GM21723 (cell line): Measurements from ENCODE around the gene PADI4.
"Not testable (repeated sequence)": the region's sequence is repeated elsewhere in the genome, so short reads cannot be mapped to it uniquely, and the experiment has no call there.

Experiments
- ATAC-seq: cut with Tn5 transposase; IDR thresholded peaks from one replicate; pipeline ENCODE4 v1.9.1; 2021; ENCODE audit warnings: mild to moderate bottlenecking, moderate library complexity; ENCODE audit not compliant: unreplicated experiment

PADI4 gene

DNA sequence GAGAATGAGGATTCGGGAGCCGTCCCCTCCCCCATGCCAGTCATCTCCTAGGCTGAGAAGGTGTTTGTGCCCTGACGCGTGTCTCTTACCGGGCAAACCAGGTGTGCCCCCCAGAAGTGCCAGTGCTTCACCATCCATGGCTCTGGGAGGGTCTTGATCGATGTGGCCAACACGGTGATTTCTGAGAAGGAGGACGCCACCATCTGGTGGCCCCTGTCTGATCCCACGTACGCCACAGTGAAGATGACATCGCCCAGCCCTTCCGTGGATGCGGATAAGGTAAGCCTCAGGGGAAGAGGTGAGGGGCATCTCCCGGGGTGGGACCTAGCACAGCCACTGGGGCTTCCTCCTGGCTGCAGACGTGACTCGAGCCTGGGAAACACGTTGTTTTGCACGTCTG, 65.0 kb downstream of the PADI4 start:
- no peak for ATAC-seq

DNA sequence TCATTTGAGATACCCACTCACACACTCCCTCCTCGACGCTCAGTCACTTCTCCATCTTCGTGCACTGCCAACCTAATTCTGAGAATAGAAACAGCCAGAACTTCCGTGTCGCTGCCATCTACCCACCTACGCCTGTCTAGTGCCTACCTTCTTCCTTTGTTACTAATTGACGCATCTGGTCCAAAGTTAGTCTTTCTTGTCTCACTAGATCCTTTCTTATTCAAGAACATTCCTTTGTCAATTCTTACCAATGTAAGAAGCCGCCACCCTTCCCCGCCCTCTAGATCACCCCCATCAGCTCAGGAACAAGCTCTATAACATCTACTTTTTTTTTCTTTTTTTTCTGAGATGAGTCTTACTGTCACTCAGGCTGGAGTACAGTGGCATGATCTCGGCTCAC, 67.7 kb downstream of the PADI4 start:
- no peak for ATAC-seq

DNA sequence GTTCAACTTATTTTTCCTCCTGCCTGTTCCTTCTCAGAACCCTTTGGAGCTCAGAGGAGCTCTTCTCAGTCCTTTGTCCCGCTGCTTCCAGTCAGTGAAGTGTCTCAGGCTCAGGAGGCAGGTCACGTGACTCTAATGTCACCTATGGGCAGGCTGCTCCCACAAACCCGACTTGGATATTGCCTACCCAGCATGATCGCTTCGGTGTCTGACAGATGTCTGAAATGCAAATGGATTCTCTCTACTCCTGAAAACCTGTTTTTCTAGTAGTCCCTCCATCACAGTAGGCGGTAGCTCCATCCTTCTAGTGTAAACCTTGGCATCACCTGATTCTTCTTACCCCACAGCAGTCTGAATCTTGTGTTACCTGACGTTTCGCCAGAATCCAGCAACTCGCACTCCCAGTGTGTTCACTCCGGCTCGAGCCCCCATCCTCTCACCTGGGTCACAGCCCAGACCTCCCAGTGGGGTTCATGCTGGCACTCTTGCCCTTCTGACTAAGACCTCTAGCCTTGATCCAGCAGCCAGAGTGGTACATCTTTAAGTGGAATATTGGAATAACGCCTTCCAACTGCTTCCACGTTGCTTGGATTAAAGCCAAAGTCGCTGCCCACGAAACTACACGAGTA, 69.4 kb downstream of the PADI4 start:
- ATAC-seq = no peak

GRCh38 chr1:17381161-17381560, 73.2 kb downstream of the PADI4 start:
- no peak for ATAC-seq

DNA sequence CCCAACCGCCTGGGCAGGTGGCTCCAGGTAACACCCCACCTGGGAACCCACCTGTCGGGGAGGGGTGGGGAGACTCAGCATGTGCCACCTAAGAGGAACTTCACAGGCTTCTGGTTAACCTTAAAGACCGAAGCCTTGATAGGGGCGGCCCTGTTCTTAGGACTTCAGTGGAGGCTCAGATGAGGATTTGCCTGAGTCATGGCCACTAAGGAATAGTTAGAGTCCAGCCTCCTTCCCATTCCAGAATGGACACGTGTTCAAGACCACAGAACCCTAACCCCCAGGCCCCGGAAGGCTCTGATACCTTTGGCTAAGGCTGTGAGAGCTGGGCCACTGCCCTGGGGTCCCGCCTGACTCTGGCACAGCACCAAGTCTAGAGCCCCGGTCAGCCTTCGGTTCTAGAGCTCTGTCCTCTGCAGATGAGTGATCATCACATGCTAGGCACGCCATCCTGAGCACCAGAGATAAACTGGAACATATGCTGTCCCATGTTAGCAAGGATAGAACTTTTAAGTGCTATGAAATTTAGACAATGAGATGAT, 84.3 kb downstream of the PADI4 start:
- no peak for ATAC-seq

DNA sequence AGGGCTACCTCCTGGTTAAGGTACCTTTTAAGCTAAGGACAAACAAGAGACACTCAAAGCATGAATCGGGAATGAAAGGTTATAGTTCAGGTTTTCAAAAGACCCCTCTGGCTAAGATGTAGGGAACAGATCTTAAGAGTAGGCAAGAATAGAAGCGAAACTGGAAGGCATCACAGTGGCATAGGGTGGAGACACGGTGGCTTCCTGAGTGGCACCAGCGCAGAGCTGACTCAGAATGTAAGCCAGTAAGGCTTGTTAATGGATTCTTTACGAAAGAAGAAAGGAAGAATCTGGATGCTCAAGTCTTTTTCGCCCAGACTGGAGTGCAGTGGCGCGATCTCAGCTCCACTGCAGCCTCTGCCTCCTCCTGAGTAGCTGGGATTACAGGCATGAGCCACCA, 85.2 kb downstream of the PADI4 start:
- no peak for ATAC-seq

GRCh38 chr1:17397910-17398695, 90.1 kb downstream of the PADI4 start:
- ATAC-seq = no peak

DNA sequence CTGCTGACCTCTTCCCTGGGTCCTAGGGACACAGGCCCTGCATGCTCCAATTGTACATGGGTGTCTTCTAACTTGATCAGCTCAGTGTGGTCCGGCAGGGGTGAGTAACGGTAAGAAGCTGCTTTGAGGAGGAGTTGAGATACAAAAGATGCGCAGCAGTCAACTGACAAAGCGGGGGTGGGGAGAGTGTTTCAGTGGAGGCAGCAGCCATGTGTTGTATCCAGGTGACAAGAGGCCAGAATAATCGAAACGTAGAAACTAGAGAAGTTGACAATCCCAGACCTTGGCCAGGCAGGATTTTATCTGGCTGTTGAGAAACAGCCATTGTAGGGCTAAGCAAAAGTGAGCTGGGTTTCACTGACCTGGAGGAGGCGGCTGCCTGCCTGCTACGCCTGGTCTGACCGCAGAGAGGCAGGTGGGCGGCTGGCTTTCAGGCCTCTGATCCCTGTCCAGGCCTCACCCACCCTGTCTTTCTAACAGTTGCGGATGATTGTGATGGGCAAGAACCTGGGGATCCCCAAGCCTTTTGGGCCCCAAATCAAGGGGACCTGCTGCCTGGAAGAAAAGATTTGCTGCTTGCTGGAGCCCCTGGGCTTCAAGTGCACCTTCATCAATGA, 92.8 kb downstream of the PADI4 start:
- ATAC-seq = no peak

GRCh38 chr1:17401841-17402240, 93.8 kb downstream of the PADI4 start:
- no peak for ATAC-seq

DNA sequence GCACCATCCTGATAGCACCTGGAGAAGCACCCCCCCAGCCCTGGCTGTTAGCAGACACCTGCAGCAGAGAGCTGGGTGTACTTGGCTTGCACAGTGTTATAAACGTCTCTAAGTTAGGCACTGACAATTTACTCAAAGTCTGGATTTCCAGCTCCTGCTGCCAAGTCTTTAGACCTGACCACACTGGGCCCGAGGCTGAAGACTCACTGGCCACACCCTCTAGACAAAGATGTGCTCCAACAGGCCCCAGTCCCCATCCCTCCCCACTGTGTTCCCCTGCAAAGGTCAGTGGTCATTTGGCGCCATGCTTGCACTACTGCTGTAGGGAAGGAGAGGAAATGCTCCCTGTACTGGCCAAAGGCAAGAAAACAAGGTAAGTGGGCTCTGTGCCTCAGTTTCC, 95.1 kb downstream of the PADI4 start:
- no peak for ATAC-seq

- no peak for ATAC-seq
Observed at GRCh38 chr1:17404034-17404684, 96.2 kb downstream of the PADI4 start.

DNA sequence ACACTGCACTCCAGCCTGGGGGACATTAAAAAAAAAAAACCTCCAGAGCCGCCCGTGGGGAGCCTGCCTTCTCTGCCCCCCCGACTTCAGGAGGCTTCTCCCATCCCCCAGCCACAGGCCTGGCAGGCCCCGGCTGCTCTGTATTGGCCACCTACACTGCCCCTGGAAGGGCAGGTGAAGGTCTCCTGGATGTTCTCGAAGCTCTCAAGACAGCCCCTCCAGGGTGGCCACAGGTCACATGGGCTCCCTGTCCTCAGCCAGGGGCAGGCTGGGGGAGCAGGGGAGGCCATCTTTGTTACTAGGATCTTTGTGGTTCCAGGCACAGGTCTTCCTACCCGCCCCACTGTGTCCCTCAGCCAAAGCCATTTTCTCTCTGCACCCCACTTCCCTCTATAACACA, 96.8 kb downstream of the PADI4 start:
- no peak for ATAC-seq

DNA sequence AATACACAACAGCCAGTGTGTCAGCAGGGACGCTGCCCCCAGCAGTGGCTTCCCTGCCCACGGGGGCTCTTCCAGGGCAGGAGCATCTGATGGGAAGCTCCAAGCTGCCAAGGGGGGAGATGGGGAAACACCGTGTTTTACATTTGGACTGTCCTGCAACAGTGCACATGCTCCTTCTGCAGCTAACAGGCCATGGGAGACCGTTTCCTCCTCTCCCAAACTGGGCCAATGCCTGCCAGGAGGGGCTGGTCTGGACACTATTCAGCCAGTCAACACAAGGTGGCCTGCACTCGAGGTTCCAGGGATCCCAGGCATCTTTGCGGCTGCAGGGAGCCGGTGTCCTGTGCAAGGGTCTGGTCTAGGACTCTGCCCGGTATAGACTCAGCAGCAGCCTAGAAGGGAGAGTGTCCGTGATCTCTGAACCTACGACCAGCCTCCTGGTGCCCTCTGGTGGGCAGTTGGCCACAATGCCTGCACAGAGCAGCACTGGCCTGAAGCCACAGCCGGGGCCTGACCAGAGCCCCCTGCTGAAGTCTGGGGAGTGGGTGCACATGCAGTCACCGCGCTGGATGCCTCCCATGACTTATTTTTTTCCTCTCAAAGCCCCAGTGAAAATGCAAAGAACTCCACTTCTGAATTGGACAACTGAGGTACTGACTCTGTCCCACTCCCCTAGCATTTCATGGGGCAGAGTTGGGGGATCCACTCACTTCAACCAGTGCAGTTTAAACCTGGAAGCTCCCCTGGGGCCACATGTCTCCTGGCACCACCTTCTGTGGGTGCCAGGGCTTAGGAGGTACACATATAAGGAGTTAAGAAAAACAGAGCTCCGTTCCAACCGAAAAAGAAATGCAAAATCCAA, 98.1 kb downstream of the PADI4 start:
- no peak for ATAC-seq

GRCh38 chr1:17406760-17407475, 98.9 kb downstream of the PADI4 start:
- ATAC-seq = not testable (repeated sequence)

GRCh38 chr1:17407786-17408514, 100.0 kb downstream of the PADI4 start:
- ATAC-seq = not testable (repeated sequence)

- no peak for ATAC-seq
Observed at GRCh38 chr1:17409391-17409811, 101.4 kb downstream of the PADI4 start.

DNA sequence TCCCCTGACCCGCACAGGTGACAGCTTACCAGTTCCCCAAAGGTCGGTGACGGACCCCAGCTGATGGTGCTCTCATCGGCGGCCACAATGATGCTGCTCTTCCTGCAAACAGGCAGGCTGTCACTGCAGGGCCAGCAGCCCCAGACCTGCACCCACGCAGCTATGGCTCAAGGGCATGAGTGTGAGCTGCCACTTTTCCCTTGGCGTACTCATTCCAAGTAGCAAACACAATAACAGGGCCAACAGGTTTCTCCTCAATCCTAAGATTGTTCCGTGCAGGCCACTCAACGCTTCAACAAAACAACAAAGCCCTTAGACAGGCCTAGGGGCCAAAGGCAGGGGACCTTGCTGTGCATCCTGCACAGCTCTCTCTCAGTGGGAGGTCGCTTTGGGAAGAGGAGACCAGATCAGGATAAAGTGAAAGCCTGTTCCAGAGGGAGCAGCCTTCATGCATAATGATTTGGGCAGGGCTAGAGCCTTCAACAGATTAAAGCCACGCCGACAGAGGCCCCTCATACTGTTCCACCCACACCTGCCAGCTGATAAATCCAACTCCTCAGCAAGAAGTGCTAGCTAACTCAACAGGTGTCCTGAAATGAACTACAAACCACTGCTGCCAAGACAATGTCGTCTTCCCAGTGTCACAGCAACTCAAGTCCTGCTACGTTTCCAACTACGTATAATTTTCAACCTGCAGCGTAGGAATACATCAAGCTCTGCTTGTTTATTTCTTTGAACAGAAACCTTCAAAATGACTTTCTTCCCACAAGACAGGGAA, 104.3 kb downstream of the PADI4 start:
- ATAC-seq = no peak
